HUES48 (cell line): Measurements from ENCODE around the gene APOBEC4.
"Not testable (repeated sequence)": the region's sequence is repeated elsewhere in the genome, so short reads cannot be mapped to it uniquely, and the experiment has no call there.

Experiments used
- H3K27ac ChIP-seq: one replicate; pipeline ENCODE4 v1.7.0; 2013; ENCODE audit warnings: low read depth, low read length, inconsistent platforms
- H3K27me3 ChIP-seq: 2 replicates; pipeline ENCODE4 v1.6.1; 2013; ENCODE audit warnings: mild to moderate bottlenecking, low read length; ENCODE audit not compliant: control insufficient read depth, insufficient read depth
- H3K36me3 ChIP-seq: 2 replicates; pipeline ENCODE4 v1.6.1; 2013; ENCODE audit warnings: low read length; ENCODE audit not compliant: control insufficient read depth, insufficient read depth
- H3K4me1 ChIP-seq: 2 replicates; pipeline ENCODE4 v1.6.1; 2013; ENCODE audit warnings: mild to moderate bottlenecking, low read length; ENCODE audit not compliant: control insufficient read depth, insufficient read depth
- H3K4me3 ChIP-seq: 2 replicates; pipeline ENCODE4 v1.5.1; 2013; ENCODE audit warnings: mild to moderate bottlenecking, low read depth, low read length
- H3K9ac ChIP-seq: 2 replicates; pipeline ENCODE4 v1.6.1; 2013; ENCODE audit warnings: mild to moderate bottlenecking, low read depth, low read length, moderate library complexity
- H3K9me3 ChIP-seq: 2 replicates; pipeline ENCODE4 v1.6.1; 2013; ENCODE audit warnings: low read length; ENCODE audit not compliant: control insufficient read depth, insufficient read depth

APOBEC4 gene

DNA sequence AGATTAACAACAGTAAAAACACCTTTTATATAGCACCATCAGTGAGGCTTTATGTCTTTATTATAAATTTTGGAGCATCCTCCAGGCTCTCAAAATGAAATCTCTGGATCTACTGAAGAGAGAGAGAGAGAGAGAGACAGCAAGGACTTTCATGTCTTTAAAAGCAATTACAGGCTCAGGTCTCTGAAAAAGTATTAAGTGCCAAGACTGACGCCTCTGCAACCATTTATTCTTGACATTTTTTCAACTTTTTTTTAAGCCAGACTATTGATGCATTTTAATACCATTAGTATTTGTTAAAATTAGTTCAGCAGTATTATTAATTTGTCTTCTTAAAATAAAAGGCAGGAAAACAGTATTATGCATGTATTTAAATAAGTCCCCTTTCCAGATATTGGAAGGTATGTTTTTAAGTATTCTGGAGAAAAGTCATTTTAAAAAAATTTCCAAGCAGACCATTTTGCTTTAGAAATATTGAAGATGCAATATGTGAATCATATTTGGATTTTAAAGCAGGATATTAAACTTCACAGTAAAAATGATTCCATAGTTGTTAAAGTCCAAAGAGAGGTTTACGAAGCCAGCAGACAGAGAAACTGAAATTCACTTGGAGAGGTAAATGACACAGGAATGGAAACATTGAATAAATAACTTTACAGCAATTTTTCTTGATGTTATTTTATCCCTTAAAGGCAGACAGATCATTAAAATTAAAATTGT is 35.4 kb upstream of the APOBEC4 start:
- Histone ChIP-seq H3K9me3 (no peaks in the 10 kb centered on the region), H3K27ac (no peak overlapping the region), H3K9ac (no peak overlapping the region), H3K4me3 (no peak overlapping the region), H3K36me3 (no peaks in the 10 kb centered on the region), H3K4me1 (no peaks in the 10 kb centered on the region), H3K27me3 (no peaks in the 10 kb centered on the region)

DNA sequence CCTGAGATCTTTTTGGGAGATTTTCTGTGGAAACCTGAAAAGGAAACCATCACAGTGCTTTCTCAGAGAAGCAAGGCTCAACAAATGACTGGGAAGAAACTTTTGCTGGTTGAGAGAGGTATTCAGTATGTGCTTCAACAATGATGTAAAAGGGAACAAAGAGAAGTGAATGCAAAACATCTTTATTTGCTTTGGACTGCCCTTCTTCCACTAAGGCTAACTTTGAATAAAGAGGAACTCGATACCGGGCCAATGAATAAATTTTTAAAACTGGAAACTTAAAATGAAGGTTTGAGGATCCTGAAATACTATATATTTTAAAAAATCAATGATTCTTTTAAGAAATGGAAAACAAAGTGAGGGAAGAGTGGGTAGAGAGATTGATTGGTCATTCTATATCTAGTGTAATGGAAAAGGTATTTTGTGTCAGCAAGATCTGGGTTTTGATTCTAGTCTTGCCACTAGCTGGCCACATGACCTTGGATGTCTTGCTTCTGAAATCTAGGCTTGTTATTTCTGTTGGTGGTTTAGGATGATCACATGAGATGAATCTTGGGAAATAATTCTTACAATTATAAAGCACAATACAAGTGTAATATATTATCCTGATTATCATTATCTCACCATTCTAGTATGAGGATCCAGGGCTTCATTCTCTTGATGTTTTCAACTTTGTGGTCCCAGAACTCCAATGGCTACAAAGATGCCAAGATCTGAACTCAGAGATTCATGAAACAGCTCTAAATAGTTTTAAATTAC is 34.6 kb upstream of the APOBEC4 start:
- Histone ChIP-seq H3K27me3 (no peaks in the 10 kb centered on the region), H3K27ac (no peak overlapping the region), H3K4me1 (no peaks in the 10 kb centered on the region), H3K36me3 (no peaks in the 10 kb centered on the region), H3K9me3 (no peaks in the 10 kb centered on the region), H3K9ac (no peak overlapping the region), H3K4me3 (no peak overlapping the region)

DNA sequence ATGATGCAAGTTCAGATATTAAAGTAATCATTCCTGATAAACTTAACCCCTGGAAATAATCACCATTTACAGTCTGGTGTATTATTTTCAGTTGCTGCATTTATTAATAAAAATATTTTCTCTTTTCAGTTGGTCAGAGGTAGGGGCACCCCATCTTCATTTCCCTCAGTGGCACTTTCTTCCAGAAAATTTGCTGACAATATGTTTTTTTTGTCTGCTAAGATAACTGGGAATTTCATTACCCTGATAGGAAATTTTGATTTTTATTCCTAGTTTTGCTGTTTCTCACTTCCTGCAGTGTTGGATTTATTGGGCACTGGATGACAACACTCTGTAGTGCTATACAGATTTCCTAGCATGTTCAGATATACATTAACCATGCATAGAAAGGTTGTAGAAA is 33.1 kb upstream of the APOBEC4 start:
- Histone ChIP-seq H3K4me3 (no peak overlapping the region), H3K4me1 (no peaks in the 10 kb centered on the region), H3K9ac (no peak overlapping the region), H3K27ac (no peak overlapping the region), H3K27me3 (no peaks in the 10 kb centered on the region), H3K9me3 (no peaks in the 10 kb centered on the region), H3K36me3 (no peaks in the 10 kb centered on the region)

DNA sequence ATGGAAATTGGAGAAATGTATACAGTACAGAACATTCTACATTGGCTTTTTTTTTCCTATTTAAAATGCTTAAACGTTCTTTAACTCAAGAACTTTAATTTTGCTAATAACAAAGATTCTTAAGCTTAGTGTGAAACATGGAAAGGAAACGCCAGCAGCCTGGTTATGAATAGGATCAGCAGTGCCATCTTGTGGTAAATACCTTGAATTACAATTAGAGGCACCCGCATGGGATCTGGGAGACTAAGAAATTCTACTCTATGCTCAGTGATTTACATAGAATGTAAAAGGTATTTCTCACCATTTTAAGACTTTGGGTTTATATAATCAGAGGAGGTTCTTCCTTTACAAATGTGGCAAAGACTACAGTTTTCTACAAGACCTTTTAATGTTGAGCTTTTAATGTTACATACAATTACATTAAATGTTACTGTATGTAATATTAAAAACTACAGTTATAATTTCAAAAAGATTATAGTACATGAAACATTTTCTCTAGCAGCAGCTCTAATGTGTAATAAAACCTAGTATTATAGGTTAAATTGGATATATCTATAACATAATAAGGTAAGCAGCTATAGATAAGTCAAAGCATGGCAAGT is 32.1 kb upstream of the APOBEC4 start:
- Histone ChIP-seq H3K27me3 (no peaks in the 10 kb centered on the region), H3K4me3 (no peak overlapping the region), H3K36me3 (no peaks in the 10 kb centered on the region), H3K9me3 (no peaks in the 10 kb centered on the region), H3K4me1 (no peaks in the 10 kb centered on the region), H3K27ac (no peak overlapping the region), H3K9ac (no peak overlapping the region)

DNA sequence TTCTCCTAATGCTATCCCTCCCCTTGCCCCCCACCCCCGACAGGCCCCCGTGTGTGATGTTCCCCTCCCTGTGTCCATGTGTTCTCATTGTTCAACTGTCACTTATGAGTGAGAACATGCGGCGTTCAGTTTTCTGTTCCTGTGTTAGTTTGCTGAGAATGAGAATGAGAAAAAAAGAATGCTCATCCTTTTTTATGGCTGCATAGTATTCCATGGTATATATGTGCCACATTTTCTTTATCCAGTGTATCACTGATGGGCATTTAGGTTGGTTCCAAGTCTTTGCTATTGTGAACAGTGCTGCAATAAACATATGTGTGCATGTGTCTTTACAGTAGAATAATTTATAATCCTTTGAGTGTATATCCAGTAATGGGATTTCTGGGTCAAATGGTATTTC is 26.2 kb upstream of the APOBEC4 start:
- not testable (repeated sequence) for H3K4me1 ChIP-seq, H3K9me3 ChIP-seq, H3K27me3 ChIP-seq, H3K9ac ChIP-seq, H3K27ac ChIP-seq, H3K4me3 ChIP-seq, H3K36me3 ChIP-seq

DNA sequence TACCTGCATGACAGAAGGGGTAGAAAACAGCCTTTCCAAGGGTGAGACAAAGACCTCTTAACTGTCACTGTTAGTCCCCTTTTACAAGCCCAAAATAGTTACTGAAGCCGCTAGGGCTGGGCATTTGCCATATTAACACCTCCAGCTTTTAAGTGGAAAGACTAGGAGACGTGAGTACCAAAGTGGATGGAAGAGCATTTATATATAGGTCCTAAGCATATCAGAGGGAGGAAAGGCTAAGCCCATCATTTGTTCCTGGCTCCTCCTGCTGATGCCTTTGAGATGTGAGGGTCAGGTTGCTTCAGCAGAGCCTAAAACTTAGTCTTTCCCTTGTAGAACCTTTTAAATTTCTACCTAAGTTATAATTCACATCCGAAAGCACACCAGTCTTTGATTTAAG is 25.7 kb upstream of the APOBEC4 start:
- Histone ChIP-seq H3K27ac (no peak overlapping the region), H3K9ac (no peak overlapping the region), H3K36me3 (no peaks in the 10 kb centered on the region), H3K4me3 (no peak overlapping the region), H3K9me3 (no peaks in the 10 kb centered on the region), H3K27me3 (no peaks in the 10 kb centered on the region), H3K4me1 (no peaks in the 10 kb centered on the region)

DNA sequence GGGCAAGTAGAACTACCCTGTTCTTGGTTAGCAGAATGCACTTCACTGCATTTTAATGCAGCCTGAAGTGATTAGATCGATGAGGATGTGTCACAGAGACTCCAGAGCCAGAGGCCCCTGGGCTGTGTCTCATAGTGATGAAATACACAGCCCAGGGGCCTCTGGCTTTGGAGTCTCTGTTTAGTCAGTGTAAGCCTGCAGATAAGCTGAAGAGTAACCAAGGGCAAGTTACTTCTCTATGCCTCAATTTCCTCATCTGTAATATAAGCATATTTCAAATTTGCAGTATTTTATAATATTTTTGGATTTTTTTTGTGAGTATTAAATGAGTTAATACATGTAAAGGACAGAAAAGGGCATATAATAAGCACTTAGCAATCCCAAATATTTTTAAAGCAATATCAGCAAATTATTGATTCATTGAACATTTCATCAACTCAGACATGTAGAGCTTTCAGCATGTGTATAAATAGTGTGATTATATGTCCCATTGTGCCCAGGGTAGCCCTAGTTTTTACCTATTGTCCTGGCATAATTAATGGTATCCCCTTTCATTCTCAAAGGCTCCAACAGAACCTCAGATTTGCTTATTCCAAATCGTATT is 23.6 kb upstream of the APOBEC4 start:
- no peaks in the 10 kb centered on the region for H3K27me3 ChIP-seq
- no peak overlapping the region for H3K9ac ChIP-seq
- H3K9me3 ChIP-seq: no peaks in the 10 kb centered on the region
- H3K36me3 ChIP-seq: no peaks in the 10 kb centered on the region
- H3K4me3 ChIP-seq: no peak overlapping the region
- H3K27ac ChIP-seq: no peak overlapping the region
- H3K4me1 ChIP-seq: no peaks in the 10 kb centered on the region

DNA sequence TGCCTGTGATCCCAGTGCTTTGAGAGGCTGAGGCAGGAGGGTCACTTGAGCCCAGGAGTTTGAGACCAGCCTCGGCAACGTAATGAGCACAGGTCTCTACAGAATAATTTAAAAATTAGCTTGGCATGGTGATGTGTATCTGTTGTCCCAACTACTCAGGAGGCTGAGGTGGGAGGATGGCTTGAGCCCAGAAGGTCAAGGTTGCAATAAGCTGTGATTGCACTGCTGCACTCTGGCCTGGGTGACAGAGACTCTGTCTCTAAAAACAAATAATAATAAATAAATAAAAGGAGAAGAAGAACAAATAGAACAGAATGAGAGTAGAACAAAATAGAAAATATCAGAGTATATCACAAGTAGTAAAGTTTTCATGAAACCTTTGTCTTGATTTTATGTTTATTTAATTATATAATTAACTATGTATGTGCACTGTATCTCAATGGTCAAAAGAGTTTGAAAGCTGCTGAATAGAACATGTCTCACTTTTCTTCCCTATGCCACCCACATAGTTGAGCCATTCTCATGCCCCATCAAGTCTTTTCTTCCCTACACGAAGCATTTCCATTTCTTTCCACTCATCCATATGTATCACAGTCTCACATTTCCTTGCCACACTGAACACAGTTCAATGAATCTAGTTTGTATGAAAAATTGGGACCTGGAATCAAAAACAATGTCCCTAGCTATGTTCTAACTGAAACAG is 22.9 kb upstream of the APOBEC4 start:
- H3K27me3 ChIP-seq: no peaks in the 10 kb centered on the region
- H3K27ac ChIP-seq: no peak overlapping the region
- no peaks in the 10 kb centered on the region for H3K9me3 ChIP-seq
- H3K36me3 ChIP-seq: no peaks in the 10 kb centered on the region
- no peak overlapping the region for H3K9ac ChIP-seq
- H3K4me1 ChIP-seq: no peaks in the 10 kb centered on the region
- H3K4me3 ChIP-seq: no peak overlapping the region

DNA sequence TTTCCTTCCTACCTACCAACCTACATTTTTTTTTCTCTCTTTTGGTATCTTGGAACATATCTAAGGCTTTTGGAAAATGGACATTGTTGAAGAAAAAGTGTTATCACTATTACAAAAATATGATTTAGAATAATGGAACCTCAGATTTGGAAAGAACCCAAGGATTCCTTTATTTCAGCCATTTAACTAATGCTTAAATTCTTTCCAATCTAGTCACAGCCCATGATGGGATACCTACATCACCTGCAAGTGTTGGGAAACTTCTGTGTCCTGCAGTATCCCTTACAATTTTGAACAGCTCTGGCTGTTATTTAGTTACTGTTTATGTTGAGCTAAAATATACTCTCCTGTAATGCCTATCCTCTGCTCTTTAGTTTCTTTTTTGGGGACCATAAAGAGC is 22.3 kb upstream of the APOBEC4 start:
- Histone ChIP-seq H3K4me1 (no peaks in the 10 kb centered on the region), H3K4me3 (no peak overlapping the region), H3K9me3 (peaks cover 6% of the 10 kb centered on the region; the same call in 1 of the 2 replicates), H3K27me3 (no peaks in the 10 kb centered on the region), H3K36me3 (no peaks in the 10 kb centered on the region), H3K27ac (no peak overlapping the region), H3K9ac (no peak overlapping the region)

DNA sequence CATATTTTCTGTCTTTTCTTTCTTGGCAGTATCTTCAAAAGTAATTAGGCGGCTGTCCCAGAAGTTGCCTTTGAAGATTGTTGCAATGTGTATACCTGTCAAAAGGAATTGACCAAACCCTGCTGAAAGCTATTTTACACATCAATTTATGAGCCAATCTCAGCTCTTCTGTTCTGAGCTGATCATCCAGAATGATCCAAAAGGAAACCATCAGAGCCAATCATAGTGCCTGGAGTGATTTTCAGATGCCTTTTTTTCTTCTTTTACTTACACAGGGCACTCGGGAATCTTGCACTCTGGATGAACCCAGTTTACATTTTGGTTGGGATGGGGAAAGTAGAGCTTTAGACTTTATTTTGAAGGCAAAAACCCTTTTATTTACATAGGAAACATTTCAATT is 21.8 kb upstream of the APOBEC4 start:
- Histone ChIP-seq H3K27me3 (no peaks in the 10 kb centered on the region), H3K36me3 (no peaks in the 10 kb centered on the region), H3K27ac (no peak overlapping the region), H3K4me1 (no peaks in the 10 kb centered on the region), H3K9ac (no peak overlapping the region), H3K9me3 (peaks cover 6% of the 10 kb centered on the region; the same call in 1 of the 2 replicates), H3K4me3 (no peak overlapping the region)
